GM18511 (cell line): ENCODE results near the gene GPX4.

Source experiments
- ATAC-seq: cut with Tn5 transposase; IDR thresholded peaks from one replicate; pipeline ENCODE4 v1.9.1; 2021; ENCODE audit warnings: mild to moderate bottlenecking, moderate library complexity; ENCODE audit not compliant: unreplicated experiment

The GPX4 gene

GRCh38 chr19:1068009-1069001 is 35.5 kb upstream of the GPX4 start:
- no peak for ATAC-seq

GRCh38 chr19:1069009-1069779 is 34.6 kb upstream of the GPX4 start:
- ATAC-seq = no peak

- ATAC-seq = no peak
Measured at GRCh38 chr19:1070576-1070930, 33.2 kb upstream of the GPX4 start.

- no peak for ATAC-seq
Measured at GRCh38 chr19:1070931-1071791, 32.6 kb upstream of the GPX4 start.

- ATAC-seq = no peak
Measured at GRCh38 chr19:1072371-1073015, 31.3 kb upstream of the GPX4 start.

- no peak for ATAC-seq
Measured at GRCh38 chr19:1073063-1073955, 30.5 kb upstream of the GPX4 start.

GRCh38 chr19:1073956-1074517 is 29.8 kb upstream of the GPX4 start:
- no peak for ATAC-seq

- peak; percentile 37 for ATAC-seq
Measured at GRCh38 chr19:1074544-1075283, 29.1 kb upstream of the GPX4 start.

GRCh38 chr19:1076046-1076386 is 27.8 kb upstream of the GPX4 start:
- no peak for ATAC-seq

- peak; percentile 83 for ATAC-seq
Measured at GRCh38 chr19:1076951-1077350, 26.8 kb upstream of the GPX4 start.

- ATAC-seq = no peak
Measured at GRCh38 chr19:1079566-1080111, 24.2 kb upstream of the GPX4 start.

GRCh38 chr19:1080360-1081161 is 23.2 kb upstream of the GPX4 start:
- no peak for ATAC-seq

- ATAC-seq = no peak
Measured at GRCh38 chr19:1081301-1082164, 22.3 kb upstream of the GPX4 start.

- no peak for ATAC-seq
Measured at GRCh38 chr19:1082165-1082927, 21.4 kb upstream of the GPX4 start.

GRCh38 chr19:1082928-1083816 is 20.6 kb upstream of the GPX4 start:
- no peak for ATAC-seq
